Activated T-helper 1 cell treated with anti-CD3 and anti-CD28 coated beads, Interleukin-12 subunit alpha, Interleukin-12 subunit beta, Interleukin-2, Interleukin-4 antibody, amounts not matched to agents 30 ng/mL and 10 ng/mL and 1 ng/mL, durations not matched to agents 14 hours and 24 hours and 36 hours (primary cell): ENCODE results near the gene FIG4. TPM values are rescaled to one million over a fixed set of nuclear protein-coding genes. Genes with fewer than 3 reads are reported as not detected.
"Not testable (repeated sequence)": the region's sequence is repeated elsewhere in the genome, so short reads cannot be mapped to it uniquely, and the experiment has no call there.

ENCODE experiments used
- DNase-seq: peaks from one replicate; pipeline ENCODE4 v3.0.0; 2021; ENCODE audit warnings: low spot score
- H3K27ac Mint-ChIP-seq: one replicate; pipeline ENCODE4 v1.8.0; 2021; ENCODE audit warnings: mild to moderate bottlenecking, mixed read lengths
- H3K27me3 Mint-ChIP-seq: one replicate; pipeline ENCODE4 v1.8.0; 2022; ENCODE audit warnings: mild to moderate bottlenecking, moderate library complexity, mixed read lengths; ENCODE audit not compliant: insufficient read depth
- H3K36me3 Mint-ChIP-seq: one replicate; pipeline ENCODE4 v1.8.0; 2021; ENCODE audit warnings: low read depth, mixed read lengths
- H3K4me1 Mint-ChIP-seq: one replicate; pipeline ENCODE4 v1.8.0; 2021; ENCODE audit warnings: low read depth, mixed read lengths
- H3K4me3 Mint-ChIP-seq: one replicate; pipeline ENCODE4 v1.8.0; 2021; ENCODE audit warnings: mild to moderate bottlenecking, moderate library complexity, mixed read lengths
- H3K9me3 Mint-ChIP-seq: one replicate; pipeline ENCODE4 v1.8.0; 2021; ENCODE audit warnings: mixed read lengths
- intact Hi-C: fragments of 100-400 bp; cut with micrococcal nuclease; formaldehyde crosslinking; loops from one replicate; pipeline ENCODE4 v1.15.1; 2024
- total RNA-seq: library from RNA; stranded (reverse); gene quantifications from 2 replicates; pipeline ENCODE4 v1.2.3, GENCODE V29; 2022

FIG4 gene
- total RNA-seq, 1 donor from 2014 or later, result 7.5 TPM

- no peaks in the 10 kb centered on the region for H3K27me3 Mint-ChIP-seq
- H3K27ac Mint-ChIP-seq, result no peak overlapping the region
- intact Hi-C loops, result no loop called here
- H3K9me3 Mint-ChIP-seq, result no peaks in the 10 kb centered on the region
- DNase-seq, result no peak
- peaks cover 7% of the 10 kb centered on the region for H3K36me3 Mint-ChIP-seq
- peaks cover 8% of the 10 kb centered on the region for H3K4me1 Mint-ChIP-seq
- H3K4me3 Mint-ChIP-seq, result no peak overlapping the region
These were observed 78.1 kb downstream of the FIG4 start for GRCh38 chr6:109769213-109769612.

- Mint-ChIP-seq H3K9me3 (no peaks in the 10 kb centered on the region), H3K36me3 (peaks cover 7% of the 10 kb centered on the region), H3K27me3 (no peaks in the 10 kb centered on the region), H3K4me3 (no peak overlapping the region), H3K27ac (no peak overlapping the region), H3K4me1 (peaks cover 8% of the 10 kb centered on the region)
- intact Hi-C loops, result no loop called here
- DNase-seq, result no peak
These were observed 79.0 kb downstream of the FIG4 start for GRCh38 chr6:109770047-109770446.

- Mint-ChIP-seq H3K36me3 (peaks cover 7% of the 10 kb centered on the region), H3K27me3 (no peaks in the 10 kb centered on the region), H3K9me3 (no peaks in the 10 kb centered on the region), H3K4me1 (peaks cover 8% of the 10 kb centered on the region), H3K4me3 (no peak overlapping the region), H3K27ac (no peak overlapping the region)
- intact Hi-C loops, result no loop called here
- DNase-seq, result no peak
These were observed 79.7 kb downstream of the FIG4 start for GRCh38 chr6:109770779-109771178.

- H3K9me3 Mint-ChIP-seq, H3K27me3 Mint-ChIP-seq, H3K4me3 Mint-ChIP-seq, H3K36me3 Mint-ChIP-seq, H3K4me1 Mint-ChIP-seq, H3K27ac Mint-ChIP-seq, DNase-seq, intact Hi-C loops: not testable (repeated sequence)
These were observed 81.1 kb downstream of the FIG4 start for GRCh38 chr6:109771939-109772755.

- Mint-ChIP-seq H3K27ac (no peak overlapping the region), H3K9me3 (no peaks in the 10 kb centered on the region), H3K36me3 (peaks cover 6% of the 10 kb centered on the region), H3K27me3 (no peaks in the 10 kb centered on the region), H3K4me1 (peaks cover 8% of the 10 kb centered on the region), H3K4me3 (no peak overlapping the region)
- intact Hi-C loops, result no loop called here
- no peak for DNase-seq
These were observed 81.9 kb downstream of the FIG4 start for GRCh38 chr6:109772883-109773431.

GRCh38 chr6:109781001-109781400 lies 89.9 kb downstream of the FIG4 start:
- Mint-ChIP-seq H3K4me3 (no peak overlapping the region), H3K36me3 (peaks cover 2% of the 10 kb centered on the region), H3K9me3 (no peaks in the 10 kb centered on the region), H3K27me3 (no peaks in the 10 kb centered on the region), H3K4me1 (no peaks in the 10 kb centered on the region), H3K27ac (no peak overlapping the region)
- DNase-seq, result no peak
- intact Hi-C loops, result no loop called here

- peaks cover 11% of the 10 kb centered on the region for H3K36me3 Mint-ChIP-seq
- DNase-seq, result no peak
- H3K9me3 Mint-ChIP-seq, result peaks cover 8% of the 10 kb centered on the region
- intact Hi-C loops, result no loop called here
- H3K27ac Mint-ChIP-seq, result no peak overlapping the region
- no peaks in the 10 kb centered on the region for H3K27me3 Mint-ChIP-seq
- H3K4me3 Mint-ChIP-seq, result no peak overlapping the region
- no peaks in the 10 kb centered on the region for H3K4me1 Mint-ChIP-seq
These were observed 91.4 kb downstream of the FIG4 start for GRCh38 chr6:109782491-109782999.

GRCh38 chr6:109783250-109783986 lies 92.3 kb downstream of the FIG4 start:
- intact Hi-C loops, result no loop called here
- no peak overlapping the region for H3K27ac Mint-ChIP-seq
- H3K36me3 Mint-ChIP-seq, result peaks cover 15% of the 10 kb centered on the region
- H3K9me3 Mint-ChIP-seq, result peaks cover 8% of the 10 kb centered on the region
- no peak for DNase-seq
- no peak overlapping the region for H3K4me3 Mint-ChIP-seq
- no peaks in the 10 kb centered on the region for H3K4me1 Mint-ChIP-seq
- no peaks in the 10 kb centered on the region for H3K27me3 Mint-ChIP-seq

- Mint-ChIP-seq H3K27ac (no peak overlapping the region), H3K4me3 (no peak overlapping the region), H3K4me1 (no peaks in the 10 kb centered on the region), H3K36me3 (peaks cover 15% of the 10 kb centered on the region), H3K27me3 (no peaks in the 10 kb centered on the region), H3K9me3 (peaks cover 8% of the 10 kb centered on the region)
- no peak for DNase-seq
- intact Hi-C loops, result no loop called here
These were observed 96.2 kb downstream of the FIG4 start for GRCh38 chr6:109787312-109787711.

GRCh38 chr6:109788687-109789086 lies 97.6 kb downstream of the FIG4 start:
- H3K36me3 Mint-ChIP-seq, result peaks cover 15% of the 10 kb centered on the region
- peaks cover 1% of the 10 kb centered on the region for H3K4me1 Mint-ChIP-seq
- no peak for DNase-seq
- no peak overlapping the region for H3K4me3 Mint-ChIP-seq
- H3K27me3 Mint-ChIP-seq, result no peaks in the 10 kb centered on the region
- intact Hi-C loops, result no loop called here
- H3K9me3 Mint-ChIP-seq, result peaks cover 8% of the 10 kb centered on the region
- no peak overlapping the region for H3K27ac Mint-ChIP-seq

GRCh38 chr6:109790131-109790530 lies 99.0 kb downstream of the FIG4 start:
- no peaks in the 10 kb centered on the region for H3K27me3 Mint-ChIP-seq
- H3K4me1 Mint-ChIP-seq, result peaks cover 5% of the 10 kb centered on the region
- peaks cover 15% of the 10 kb centered on the region for H3K36me3 Mint-ChIP-seq
- no peak overlapping the region for H3K4me3 Mint-ChIP-seq
- no peak for DNase-seq
- intact Hi-C loops, result no loop called here
- peaks cover 8% of the 10 kb centered on the region for H3K9me3 Mint-ChIP-seq
- no peak overlapping the region for H3K27ac Mint-ChIP-seq

- no peaks in the 10 kb centered on the region for H3K27me3 Mint-ChIP-seq
- intact Hi-C loops, result no loop called here
- no peak overlapping the region for H3K27ac Mint-ChIP-seq
- peaks cover 11% of the 10 kb centered on the region for H3K36me3 Mint-ChIP-seq
- DNase-seq, result no peak
- H3K4me3 Mint-ChIP-seq, result no peak overlapping the region
- H3K4me1 Mint-ChIP-seq, result peaks cover 5% of the 10 kb centered on the region
- peaks cover 5% of the 10 kb centered on the region for H3K9me3 Mint-ChIP-seq
These were observed 100.2 kb downstream of the FIG4 start for GRCh38 chr6:109791301-109791700.

- intact Hi-C loops, result no loop called here
These were observed 101.9 kb downstream of the FIG4 start for GRCh38 chr6:109793021-109793420.

More at GRCh38 chr6:109793021-109793420, 101.9 kb downstream of the FIG4 start:
- Mint-ChIP-seq H3K4me3 (no peak overlapping the region), H3K27ac (no peak overlapping the region), H3K4me1 (peaks cover 5% of the 10 kb centered on the region), H3K9me3 (no peaks in the 10 kb centered on the region), H3K36me3 (peaks cover 5% of the 10 kb centered on the region), H3K27me3 (no peaks in the 10 kb centered on the region)
- no peak for DNase-seq
